ENCODE results near the gene SMG9.
"Not testable (repeated sequence)": the region's sequence is repeated elsewhere in the genome, so short reads cannot be mapped to it uniquely, and the experiment has no call there.

Gene SMG9

GRCh38 chr19:43688059-43688701 is 66.6 kb downstream of the SMG9 start:
- no peak for DNase-seq

DNA sequence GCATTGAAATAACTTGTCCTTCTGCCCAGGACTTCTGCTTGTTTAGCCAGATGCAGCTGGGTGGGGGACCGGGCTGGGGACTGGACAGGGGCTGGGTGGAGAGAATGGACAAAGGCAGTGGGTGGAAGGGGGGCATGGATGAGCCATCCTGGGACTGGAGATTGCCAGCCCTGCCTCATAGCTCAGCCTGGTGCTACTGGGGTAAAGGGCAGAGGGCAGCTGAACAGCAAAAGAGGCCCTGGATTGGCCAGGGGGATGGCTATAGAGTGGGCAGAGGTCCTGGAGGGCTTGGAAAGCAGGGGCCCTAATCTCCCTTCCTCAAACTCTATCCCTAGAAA is 67.1 kb downstream of the SMG9 start:
- DNase-seq = no peak

DNA sequence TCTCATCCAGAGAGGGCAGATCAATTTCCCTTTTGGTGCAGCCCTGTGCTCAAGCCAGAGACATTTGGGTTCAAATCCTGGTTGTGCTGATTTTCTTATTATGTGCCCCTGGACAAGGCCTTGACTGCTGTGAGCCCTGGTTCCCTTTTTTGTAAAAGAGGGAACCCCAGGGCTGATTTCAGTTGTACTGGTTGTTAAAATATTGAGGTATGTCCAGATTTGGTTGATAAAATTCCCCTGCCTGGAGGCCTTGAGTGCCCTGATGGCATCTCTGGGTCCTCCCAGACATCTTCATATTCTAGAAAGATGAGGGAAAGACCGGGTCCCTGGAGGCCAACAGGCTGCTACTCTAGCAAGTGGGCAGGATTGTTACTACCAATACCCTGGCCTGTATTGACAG is 70.4 kb downstream of the SMG9 start:
- DNase-seq = no peak

GRCh38 chr19:43683905-43684304 is 70.9 kb downstream of the SMG9 start:
- no peak for DNase-seq

DNA sequence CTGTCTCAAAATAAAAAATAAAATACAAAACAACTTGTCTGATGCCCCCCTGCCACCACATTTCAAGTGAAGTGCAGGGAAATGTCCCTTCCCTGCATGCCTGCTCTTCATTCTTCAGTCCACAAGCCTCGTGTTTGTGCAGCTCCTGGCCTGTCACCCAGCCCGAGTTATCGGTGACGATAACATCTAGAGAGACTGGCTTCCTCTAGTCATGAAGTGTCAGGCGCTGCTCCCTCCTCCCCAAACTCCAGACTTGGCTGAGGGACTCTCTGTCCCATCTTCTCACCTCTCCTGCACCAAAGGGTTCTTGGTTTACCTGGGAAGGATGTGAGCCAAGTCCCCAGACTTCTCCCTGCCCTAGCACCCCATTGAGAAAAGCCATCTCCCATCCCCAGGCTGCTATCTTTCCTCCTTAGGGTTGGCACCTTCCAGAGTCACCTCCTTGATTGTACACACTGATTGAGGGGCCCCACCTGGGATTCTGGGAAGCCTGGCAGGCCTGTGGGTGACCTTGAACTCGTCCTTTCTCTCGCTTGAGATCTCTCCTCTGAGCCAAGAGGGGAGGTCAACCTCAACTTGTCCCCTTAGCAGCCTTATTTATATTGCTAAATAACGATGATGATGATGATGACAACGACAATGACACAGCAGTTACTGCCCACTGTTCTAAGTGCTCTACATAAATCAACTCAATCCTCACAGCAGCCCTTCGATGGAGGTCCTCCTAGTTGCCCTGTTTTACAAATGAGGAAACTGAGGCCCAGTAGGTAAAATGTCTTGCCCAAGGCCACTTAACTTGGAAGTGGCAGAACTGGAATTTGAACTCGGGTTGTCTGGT is 71.7 kb downstream of the SMG9 start:
- no peak for DNase-seq

DNA sequence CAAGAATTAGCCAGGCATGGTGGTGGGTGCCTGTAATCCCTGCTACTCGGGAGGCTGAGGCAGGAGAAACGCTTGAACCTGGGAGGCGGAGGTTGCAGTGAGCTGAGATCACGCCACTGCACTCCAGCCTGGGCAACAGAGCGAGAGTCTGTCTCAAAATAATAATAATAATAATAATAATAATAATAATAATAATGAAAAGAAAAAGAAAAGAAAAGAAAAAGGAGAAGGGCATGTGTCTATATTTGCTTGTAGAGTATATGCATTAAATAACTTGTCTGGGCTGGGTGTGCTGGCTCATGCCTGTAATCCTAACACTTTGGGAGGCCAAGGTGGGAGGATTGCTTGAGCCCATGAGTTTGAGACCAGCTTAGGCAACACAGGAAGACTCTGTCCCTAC is 72.5 kb downstream of the SMG9 start:
- DNase-seq = not testable (repeated sequence)

- no peak for DNase-seq
These were observed 72.9 kb downstream of the SMG9 start for GRCh38 chr19:43681821-43682220.

DNA sequence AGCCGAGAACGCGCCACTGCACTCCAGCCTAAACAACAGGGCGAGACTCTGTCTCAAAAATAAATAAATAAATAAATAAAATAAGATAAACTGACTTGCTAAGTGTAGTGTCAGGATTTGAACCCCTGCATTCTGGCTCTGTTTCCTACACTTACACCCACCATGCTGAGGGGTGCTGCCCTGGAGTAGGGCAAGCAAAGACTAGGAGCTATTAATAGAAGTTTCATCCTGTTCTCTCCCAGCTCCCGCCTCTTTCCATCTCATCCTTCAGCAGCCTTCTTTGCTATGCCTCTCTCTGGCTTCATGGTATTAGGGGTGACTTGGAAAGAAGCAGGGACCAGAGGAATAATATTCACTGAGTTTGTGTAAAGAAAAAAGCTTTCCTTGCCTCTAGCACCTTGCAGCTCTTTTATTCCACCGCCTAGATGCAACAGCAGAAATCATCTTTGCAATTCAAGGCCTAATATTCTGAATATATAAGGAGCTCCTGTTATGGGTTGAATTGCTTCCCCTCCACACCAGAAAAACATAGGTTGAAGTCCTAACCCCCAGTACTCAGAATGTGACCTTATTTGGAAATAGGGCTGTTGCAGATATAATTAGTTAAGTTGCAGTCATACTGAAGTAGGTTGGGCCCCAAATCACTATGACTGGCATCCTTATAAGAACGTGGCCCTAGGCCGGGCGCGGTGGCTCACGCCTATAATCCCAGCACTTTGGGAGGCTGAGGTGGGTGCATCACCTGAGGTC is 76.1 kb downstream of the SMG9 start:
- DNase-seq = no peak
